ENCODE data around the gene CORO2A. TPM values are rescaled to one million over a fixed set of nuclear protein-coding genes. Genes with fewer than 3 reads are reported as not detected.
"Not testable (repeated sequence)": the region's sequence is repeated elsewhere in the genome, so short reads cannot be mapped to it uniquely, and the experiment has no call there.

The CORO2A gene
- polyA plus RNA-seq, 3 donors from 2014 or later: 1.6 to 2.5 (median 2.1) TPM

DNA sequence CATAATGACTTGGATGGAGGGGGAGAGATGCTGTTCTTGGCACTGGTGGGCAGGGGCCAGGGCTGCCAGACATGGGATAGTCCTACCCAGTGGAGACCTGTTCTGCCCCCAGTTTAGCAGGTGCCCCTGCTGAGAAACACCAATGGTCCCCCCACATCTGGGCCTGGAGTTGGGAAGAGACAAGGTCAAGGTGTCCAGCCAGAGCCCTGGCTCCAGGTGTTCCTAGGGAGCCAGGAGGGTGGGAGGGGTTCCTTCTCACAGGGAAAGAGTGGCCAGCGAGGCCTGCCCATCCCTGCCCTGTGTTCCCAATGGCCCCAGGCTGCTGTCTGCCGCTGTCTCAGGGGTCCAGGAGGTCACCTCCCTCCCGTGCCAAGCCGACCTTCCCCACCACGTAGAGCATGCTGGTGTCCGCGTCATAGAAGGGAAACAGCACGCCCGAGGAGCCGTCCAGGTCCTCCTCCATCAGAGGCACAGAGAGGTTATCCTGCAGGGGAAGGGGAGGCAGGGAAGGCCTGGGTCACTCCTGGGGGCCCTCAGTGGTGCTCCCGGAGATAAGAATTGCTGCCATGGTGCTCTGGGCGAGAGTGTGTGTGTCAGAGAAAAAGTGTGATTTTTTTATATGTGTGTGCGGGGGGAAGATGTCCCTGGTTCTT is 61.7 kb downstream of the CORO2A start:
- Mint-ChIP-seq H3K27ac (peak overlapping the region in 2 of 6 donors; percentile 14 to 50), H3K4me1 (no peaks in the 10 kb centered on the region)
- DNase-seq: no peak

DNA sequence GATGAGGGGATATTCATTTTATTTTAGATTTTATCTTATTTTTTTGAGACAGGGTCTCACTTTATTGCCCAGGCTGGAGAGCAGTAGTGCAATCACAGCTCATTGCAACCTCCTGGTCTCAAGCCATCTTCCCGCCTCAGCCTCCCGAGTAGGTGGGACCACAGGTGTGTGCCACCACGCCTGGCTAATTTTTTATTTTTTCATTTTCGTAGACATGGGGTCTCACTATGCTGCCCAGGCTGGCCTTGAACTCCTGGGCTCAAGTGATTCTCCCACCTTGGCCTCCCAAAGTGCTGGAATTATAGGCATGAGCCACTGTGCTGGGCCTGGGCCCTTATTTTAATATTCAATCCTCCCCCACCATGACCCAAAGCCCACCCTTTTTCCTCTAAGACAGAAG is 62.4 kb downstream of the CORO2A start:
- H3K9me3 Mint-ChIP-seq; H3K27me3 Mint-ChIP-seq (ENCODE audit: low read depth in 3 of 3); H3K4me1 Mint-ChIP-seq; H3K4me3 Mint-ChIP-seq; DNase-seq: not testable (repeated sequence)
- H3K27ac Mint-ChIP-seq: peak overlapping the region in 1 of 6 donors; percentile 50
- H3K36me3 Mint-ChIP-seq: peaks cover 0 to 11% (median 8%) of the 10 kb centered on the region in 3 donors

More for the DNA sequence above, 61.7 kb downstream of the CORO2A start:
- Mint-ChIP-seq H3K4me3 (no peak overlapping the region), H3K27me3 (ENCODE audit: low read depth in 3 of 3) (peaks cover 0 to 2% (median 0%) of the 10 kb centered on the region in 3 donors), H3K9me3 (no peaks in the 10 kb centered on the region), H3K36me3 (peaks cover 0 to 11% (median 8%) of the 10 kb centered on the region in 3 donors)

DNA sequence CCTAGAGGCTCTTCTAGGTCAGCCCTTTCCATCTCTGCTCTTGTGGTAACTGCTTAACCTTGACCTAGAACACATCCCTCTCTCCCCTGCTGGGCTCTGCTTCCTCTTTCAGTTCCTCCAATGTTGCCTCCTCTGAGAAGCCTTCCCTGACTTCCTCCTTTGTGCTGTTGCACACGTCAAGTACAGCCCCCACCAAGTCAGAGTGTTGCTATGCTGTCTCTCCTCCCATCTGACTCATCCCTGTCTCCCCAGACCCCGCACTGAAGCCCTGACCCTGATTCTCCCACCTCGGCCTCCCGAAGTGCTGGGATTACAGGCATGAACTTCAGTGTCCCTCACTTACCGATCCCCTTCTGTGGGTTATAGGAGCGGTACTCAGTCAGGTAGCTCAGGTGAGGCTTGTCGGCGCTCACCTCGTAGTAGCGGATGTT is 63.0 kb downstream of the CORO2A start:
- Mint-ChIP-seq H3K36me3 (peaks cover 0 to 11% (median 8%) of the 10 kb centered on the region in 3 donors), H3K27me3 (ENCODE audit: low read depth in 3 of 3) (peaks cover 0 to 2% (median 0%) of the 10 kb centered on the region in 3 donors), H3K27ac (peak overlapping the region in 4 of 6 donors; percentile 3 to 63 (median 36)), H3K4me1 (no peaks in the 10 kb centered on the region), H3K4me3 (no peak overlapping the region), H3K9me3 (no peaks in the 10 kb centered on the region)
- DNase-seq: no peak

DNA sequence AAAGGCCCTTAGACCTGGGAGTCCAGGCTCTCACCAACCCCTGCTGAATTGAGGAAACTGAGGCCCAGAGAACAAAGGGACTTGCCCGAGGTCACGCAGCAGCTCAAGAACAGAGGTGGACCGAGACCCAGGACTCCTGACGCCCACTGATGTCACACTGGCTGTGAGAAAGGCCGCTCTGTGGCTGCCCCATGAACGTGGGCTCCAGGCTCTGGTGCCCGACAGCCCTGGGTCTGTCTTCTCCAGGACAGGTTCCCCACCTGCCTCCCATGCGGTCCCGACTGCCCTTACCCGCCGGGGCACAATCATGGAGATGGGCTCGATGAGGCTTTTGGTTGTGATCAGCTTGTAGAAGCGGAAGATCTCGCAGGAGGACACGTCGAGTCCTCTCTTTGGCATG is 64.1 kb downstream of the CORO2A start:
- peaks cover 0 to 4% (median 0%) of the 10 kb centered on the region in 3 donors for H3K27me3 Mint-ChIP-seq (ENCODE audit: low read depth in 3 of 3)
- no peak overlapping the region for H3K27ac Mint-ChIP-seq
- no peak for DNase-seq
- H3K4me3 Mint-ChIP-seq: no peak overlapping the region
- H3K4me1 Mint-ChIP-seq: no peaks in the 10 kb centered on the region
- H3K9me3 Mint-ChIP-seq: no peaks in the 10 kb centered on the region
- peaks cover 0 to 13% (median 8%) of the 10 kb centered on the region in 3 donors for H3K36me3 Mint-ChIP-seq

DNA sequence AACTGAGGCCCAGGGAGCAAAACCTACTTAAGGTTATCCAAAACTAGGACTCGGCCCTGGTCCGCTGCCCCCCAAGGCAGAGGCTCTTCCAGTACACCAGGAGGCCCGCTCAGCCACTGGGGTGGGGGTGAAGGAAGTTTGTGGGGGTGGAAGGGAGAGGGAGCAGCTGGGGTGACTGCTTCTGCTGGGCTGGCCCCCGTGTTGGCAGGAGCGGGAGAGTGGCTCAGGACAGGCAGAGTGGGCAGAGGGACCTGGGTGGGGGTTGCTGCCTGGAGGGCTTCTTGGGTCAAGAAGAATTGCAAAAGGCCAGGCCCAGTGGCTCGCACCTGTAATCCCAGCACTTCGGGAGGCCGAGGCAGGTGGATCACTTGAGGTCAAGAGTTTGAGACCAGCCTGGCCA is 65.2 kb downstream of the CORO2A start:
- peaks cover 0 to 13% (median 8%) of the 10 kb centered on the region in 3 donors for H3K36me3 Mint-ChIP-seq
- H3K4me3 Mint-ChIP-seq: no peak overlapping the region

DNA sequence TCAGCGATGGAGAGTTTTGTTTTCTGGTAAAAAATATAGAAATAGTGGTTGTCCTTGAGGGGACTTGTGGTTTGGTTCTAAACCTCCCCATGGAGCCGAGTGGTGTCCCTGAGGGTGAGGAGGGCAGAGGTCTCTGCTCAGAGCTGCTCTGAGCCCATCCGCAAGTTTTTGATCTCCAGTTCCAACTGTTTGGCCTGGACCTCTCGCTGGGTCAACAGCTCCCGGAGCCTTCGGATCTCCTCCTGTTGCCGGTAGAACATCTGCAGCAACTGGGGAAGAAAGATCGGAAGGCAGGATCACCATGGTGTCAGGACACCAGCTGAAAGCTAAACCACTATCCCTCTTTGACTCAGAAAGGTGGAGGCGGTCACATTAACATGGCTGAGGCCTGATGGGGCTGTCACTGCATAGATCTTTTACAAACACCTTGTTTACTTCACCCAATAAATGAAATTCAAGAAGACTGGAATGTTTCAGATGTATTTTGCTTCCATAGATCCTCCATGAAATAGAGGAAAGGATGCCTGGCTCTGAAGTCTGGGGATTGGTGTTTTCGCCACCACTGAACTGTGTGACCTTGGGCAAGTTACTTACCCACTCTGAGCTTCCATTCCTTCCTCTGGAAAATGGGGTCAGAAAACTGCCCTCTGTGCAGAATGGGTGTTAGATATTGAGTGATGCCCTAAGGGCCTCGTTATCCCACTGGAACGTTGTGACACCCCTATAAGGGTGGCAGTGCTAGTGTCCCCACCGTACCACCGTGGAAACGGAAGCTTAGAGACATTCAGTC is 67.6 kb downstream of the CORO2A start:
- Mint-ChIP-seq H3K4me1 (peaks cover 18 to 21% of the 10 kb centered on the region in 2 donors), H3K27me3 (ENCODE audit: low read depth in 3 of 3) (peaks cover 2 to 4% (median 2%) of the 10 kb centered on the region in 3 donors), H3K9me3 (no peaks in the 10 kb centered on the region), H3K4me3 (no peak overlapping the region), H3K27ac (peak overlapping the region in 1 of 6 donors; percentile 34), H3K36me3 (peaks cover 0 to 13% (median 8%) of the 10 kb centered on the region in 3 donors)
- DNase-seq: no peak

More for the DNA sequence above, 65.2 kb downstream of the CORO2A start:
- Mint-ChIP-seq H3K4me1 (no peaks in the 10 kb centered on the region), H3K27me3 (ENCODE audit: low read depth in 3 of 3) (peaks cover 0 to 2% (median 0%) of the 10 kb centered on the region in 3 donors), H3K9me3 (no peaks in the 10 kb centered on the region), H3K27ac (no peak overlapping the region)
- no peak for DNase-seq

DNA sequence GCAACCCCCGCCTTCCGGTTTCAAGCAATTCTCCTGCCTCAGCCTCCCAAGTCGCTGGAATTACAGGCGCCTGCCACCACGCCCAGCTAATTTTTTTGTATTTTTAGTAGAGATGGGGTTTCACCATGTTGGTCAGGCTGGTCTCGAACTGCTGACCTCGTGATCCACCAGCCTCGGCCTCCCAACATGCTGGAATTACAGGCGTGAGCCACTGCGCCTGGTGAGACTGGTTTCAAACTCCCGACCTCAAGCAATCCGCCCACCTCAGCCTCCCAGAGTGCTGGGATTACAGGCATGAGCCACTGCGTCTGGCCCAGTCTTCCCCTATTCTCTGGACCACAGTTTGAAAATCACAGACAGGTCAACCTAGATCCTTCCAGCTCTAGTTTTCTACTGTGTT is 68.3 kb downstream of the CORO2A start:
- not testable (repeated sequence) for H3K36me3 Mint-ChIP-seq; H3K4me3 Mint-ChIP-seq; H3K9me3 Mint-ChIP-seq; H3K27ac Mint-ChIP-seq; H3K27me3 Mint-ChIP-seq (ENCODE audit: low read depth in 3 of 3); DNase-seq
- H3K4me1 Mint-ChIP-seq: peaks cover 23 to 28% of the 10 kb centered on the region in 2 donors

DNA sequence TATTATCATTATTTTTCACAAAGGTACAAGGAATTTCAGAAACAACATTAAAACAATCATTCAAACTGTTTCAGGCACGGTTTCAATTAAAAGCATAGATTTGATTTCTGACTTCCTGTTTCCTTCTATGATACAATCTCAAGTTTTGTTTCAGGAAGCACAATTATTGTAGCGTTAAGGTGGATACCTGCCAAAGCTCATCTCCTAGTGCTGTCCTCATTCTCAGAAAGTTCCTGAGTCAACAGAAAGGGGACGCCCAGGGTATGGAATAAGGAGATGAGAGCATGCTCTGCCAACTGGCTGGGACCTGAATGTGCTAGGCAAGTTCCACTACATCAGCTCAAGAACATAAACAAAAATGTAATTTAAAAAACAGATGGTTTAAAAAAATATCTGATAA is 71.4 kb downstream of the CORO2A start:
- Mint-ChIP-seq H3K4me3 (peak overlapping the region; percentile 65 to 92 (median 88)), H3K9me3 (no peaks in the 10 kb centered on the region), H3K27ac (peak overlapping the region in 5 of 6 donors; percentile 7 to 98 (median 82)), H3K36me3 (peaks cover 0 to 10% (median 4%) of the 10 kb centered on the region in 3 donors), H3K4me1 (peaks cover 40 to 47% of the 10 kb centered on the region in 2 donors), H3K27me3 (ENCODE audit: low read depth in 3 of 3) (peaks cover 2 to 7% (median 5%) of the 10 kb centered on the region in 3 donors)
- DNase-seq: no peak

DNA sequence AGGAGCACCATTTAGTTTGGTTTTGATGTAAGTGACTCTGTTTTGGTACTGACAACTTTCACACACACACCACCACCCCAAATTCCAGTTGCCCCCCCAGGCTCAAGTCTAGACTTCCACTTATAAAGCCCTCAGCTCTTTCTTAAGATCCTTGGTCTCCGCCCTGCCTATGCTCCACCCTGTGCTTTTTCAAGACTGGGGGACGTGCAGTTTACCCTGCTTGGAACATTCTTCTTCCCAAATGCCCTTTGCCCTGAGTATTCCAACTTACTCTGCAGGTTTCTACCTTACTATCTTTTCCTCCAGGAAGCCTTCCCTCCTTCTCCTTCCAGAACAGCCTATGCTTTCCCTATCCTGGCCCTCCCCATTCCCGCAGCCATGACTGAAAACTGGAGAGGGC is 72.0 kb downstream of the CORO2A start:
- H3K27ac Mint-ChIP-seq: peak overlapping the region; percentile 61 to 98 (median 78)
- H3K9me3 Mint-ChIP-seq: no peaks in the 10 kb centered on the region
- peak overlapping the region; percentile 65 to 92 (median 88) for H3K4me3 Mint-ChIP-seq
- H3K4me1 Mint-ChIP-seq: peaks cover 40 to 47% of the 10 kb centered on the region in 2 donors
- peaks cover 0 to 10% (median 4%) of the 10 kb centered on the region in 3 donors for H3K36me3 Mint-ChIP-seq
- peaks cover 2 to 7% (median 5%) of the 10 kb centered on the region in 3 donors for H3K27me3 Mint-ChIP-seq (ENCODE audit: low read depth in 3 of 3)
- DNase-seq: no peak

DNA sequence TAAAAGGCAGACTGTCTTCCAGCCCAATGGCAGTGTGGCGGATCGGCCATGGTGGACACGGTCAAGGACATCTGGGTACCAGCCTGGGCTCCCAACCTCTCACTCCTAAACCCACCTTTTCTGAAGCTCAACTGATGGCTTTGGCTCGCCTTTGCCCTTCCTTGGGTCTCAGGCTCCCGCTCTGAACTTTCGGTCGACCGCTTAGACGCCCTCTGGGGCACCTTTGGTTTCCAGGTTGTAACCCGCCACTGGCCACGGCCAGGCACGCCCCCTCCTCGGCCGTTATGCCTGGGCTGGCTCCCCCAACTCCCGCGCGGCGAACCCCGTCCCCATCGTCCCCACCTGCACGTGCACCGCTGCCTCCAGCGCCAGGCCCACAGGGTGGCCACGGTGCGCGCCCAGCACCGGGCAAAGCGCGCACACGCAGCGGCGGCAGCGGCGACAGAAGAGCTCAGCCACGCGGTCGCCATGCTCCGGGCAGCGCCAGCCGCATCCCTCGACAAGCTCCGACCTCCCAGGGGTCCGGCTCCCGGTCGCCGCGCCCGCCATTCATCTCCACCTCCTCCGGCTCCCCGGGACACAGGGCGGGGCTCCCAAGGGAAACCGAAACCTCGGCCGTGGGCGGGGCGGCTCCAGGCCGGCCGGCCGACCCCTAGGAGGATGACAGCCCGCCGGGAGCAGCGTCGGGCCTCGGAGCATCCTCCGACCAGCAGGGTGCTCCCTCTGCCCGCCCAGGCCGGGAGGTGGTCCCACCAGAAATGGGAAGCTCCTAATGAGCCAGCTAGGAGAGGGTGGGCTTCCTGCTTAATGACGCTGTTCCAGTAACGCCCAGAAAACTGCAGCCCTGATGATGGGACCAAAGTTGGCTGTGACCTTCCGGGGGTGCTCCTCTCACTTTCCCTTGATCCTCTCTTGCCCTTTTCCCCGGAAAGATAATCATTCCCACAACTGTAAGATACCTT is 73.5 kb downstream of the CORO2A start, which contains the start of gene TRIM14:
Gene TRIM14, minus strand, starts transcription at position 583 of the 962 bp plus-strand sequence. Its CDS starts 34 bp downstream, at position 549.
- peak within 1 kb of the TSS; percentile 88 to 96 (median 92) for H3K4me3 Mint-ChIP-seq
- H3K27ac Mint-ChIP-seq: peak within 1 kb of the TSS; percentile 95 to 99 (median 97)
- peak; percentile 61 to 68 (median 62) for DNase-seq
- H3K4me1 Mint-ChIP-seq: peaks cover 41 to 47% of the 10 kb centered on the region in 2 donors
- no peaks in the 10 kb centered on the region for H3K9me3 Mint-ChIP-seq
- peaks cover 0 to 8% (median 4%) of the 10 kb centered on the region in 3 donors for H3K36me3 Mint-ChIP-seq
- peaks cover 2 to 7% (median 5%) of the 10 kb centered on the region in 3 donors for H3K27me3 Mint-ChIP-seq (ENCODE audit: low read depth in 3 of 3)

DNA sequence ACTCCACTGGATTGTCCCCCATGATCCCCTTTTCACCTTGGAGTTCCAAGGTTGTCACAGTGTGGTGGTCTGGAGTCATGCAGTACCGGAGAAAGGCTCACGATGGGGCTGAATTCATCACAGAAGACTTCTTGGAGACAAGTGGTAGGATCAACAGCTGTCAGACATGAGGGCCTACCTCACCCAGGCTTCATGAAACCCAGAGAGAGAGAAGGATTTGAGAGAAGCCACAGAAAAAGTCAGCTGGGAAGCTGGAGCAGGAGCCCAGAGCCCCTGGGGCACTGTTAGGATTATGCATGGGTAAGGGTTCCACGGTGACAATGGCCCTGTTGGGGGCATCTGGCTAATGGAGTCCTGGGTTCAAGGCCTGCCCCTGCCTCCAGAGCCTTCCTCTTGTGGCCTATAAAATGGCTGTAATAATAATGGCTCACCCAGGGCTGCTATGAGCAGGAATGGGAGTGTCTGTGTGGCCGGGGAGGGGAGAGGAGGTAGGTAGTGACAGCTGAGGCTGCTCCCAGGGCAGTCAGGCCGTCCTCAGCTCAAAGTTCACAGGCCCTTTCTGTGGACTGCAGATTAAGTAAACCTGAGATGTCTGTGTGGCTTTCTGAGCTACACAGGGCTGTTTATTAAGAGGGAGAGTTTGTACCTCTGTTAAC is 74.3 kb downstream of the CORO2A start:
- peak; percentile 38 to 57 (median 47) for DNase-seq
- peaks cover 41 to 47% of the 10 kb centered on the region in 2 donors for H3K4me1 Mint-ChIP-seq
- peak overlapping the region; percentile 95 to 99 (median 97) for H3K27ac Mint-ChIP-seq
- H3K9me3 Mint-ChIP-seq: no peaks in the 10 kb centered on the region
- H3K27me3 Mint-ChIP-seq (ENCODE audit: low read depth in 3 of 3): peaks cover 0 to 7% (median 5%) of the 10 kb centered on the region in 3 donors
- H3K36me3 Mint-ChIP-seq: peaks cover 0 to 8% (median 4%) of the 10 kb centered on the region in 3 donors
- H3K4me3 Mint-ChIP-seq: peak overlapping the region; percentile 88 to 96 (median 92)

DNA sequence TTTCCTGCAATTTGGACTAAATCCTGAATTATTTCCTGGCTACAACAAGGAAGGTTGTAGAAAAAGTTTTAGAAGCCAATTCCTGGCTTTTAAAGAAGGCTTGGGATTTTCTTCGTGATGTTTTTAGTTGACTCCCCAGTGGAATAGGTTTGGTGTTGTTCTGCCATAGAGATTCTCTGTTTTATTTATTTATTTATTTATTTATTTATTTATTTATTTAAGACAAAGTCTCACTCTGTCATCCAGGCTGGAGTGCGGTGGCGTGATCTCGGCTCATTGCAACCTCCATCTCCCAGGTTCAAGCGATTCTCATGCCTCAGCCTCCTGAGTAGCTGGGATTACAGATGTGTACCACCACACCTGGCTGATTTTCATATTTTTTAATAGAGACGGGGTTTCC is 75.3 kb downstream of the CORO2A start:
- peaks cover 42 to 51% of the 10 kb centered on the region in 2 donors for H3K4me1 Mint-ChIP-seq
- not testable (repeated sequence) for DNase-seq; H3K27me3 Mint-ChIP-seq (ENCODE audit: low read depth in 3 of 3); H3K36me3 Mint-ChIP-seq; H3K9me3 Mint-ChIP-seq
- H3K27ac Mint-ChIP-seq: peak overlapping the region; percentile 81 to 99 (median 96)
- peak overlapping the region in 3 of 5 donors; percentile 10 to 35 (median 30) for H3K4me3 Mint-ChIP-seq

All from immature natural killer cell (primary cell).